ENCODE data around the gene SLC43A3.

The SLC43A3 gene

GRCh38 chr11:57463671-57464538 is 37.0 kb upstream of the SLC43A3 start:
- H3K36me3 Mint-ChIP-seq (ENCODE audit: low read depth): no peaks in the 10 kb centered on the region
- no peak overlapping the region for H3K27ac Mint-ChIP-seq
- no peaks in the 10 kb centered on the region for H3K9me3 Mint-ChIP-seq
- no peak overlapping the region for H3K4me3 Mint-ChIP-seq
- H3K4me1 Mint-ChIP-seq (ENCODE audit: low read depth): peaks cover 9% of the 10 kb centered on the region
- peaks cover 47% of the 10 kb centered on the region for H3K27me3 Mint-ChIP-seq (ENCODE audit: low read depth)

GRCh38 chr11:57462597-57462996 is 35.7 kb upstream of the SLC43A3 start:
- H3K27ac Mint-ChIP-seq: no peak overlapping the region
- H3K4me3 Mint-ChIP-seq: no peak overlapping the region
- peaks cover 55% of the 10 kb centered on the region for H3K27me3 Mint-ChIP-seq (ENCODE audit: low read depth)
- no peaks in the 10 kb centered on the region for H3K36me3 Mint-ChIP-seq (ENCODE audit: low read depth)
- H3K4me1 Mint-ChIP-seq (ENCODE audit: low read depth): peaks cover 15% of the 10 kb centered on the region
- no peaks in the 10 kb centered on the region for H3K9me3 Mint-ChIP-seq

GRCh38 chr11:57461841-57462489 is 35.0 kb upstream of the SLC43A3 start:
- Mint-ChIP-seq H3K4me1 (ENCODE audit: low read depth) (peaks cover 20% of the 10 kb centered on the region), H3K9me3 (no peaks in the 10 kb centered on the region), H3K36me3 (ENCODE audit: low read depth) (no peaks in the 10 kb centered on the region), H3K4me3 (peak overlapping the region; percentile 51), H3K27me3 (ENCODE audit: low read depth) (peaks cover 62% of the 10 kb centered on the region), H3K27ac (no peak overlapping the region)

- no peak overlapping the region for H3K27ac Mint-ChIP-seq
- peaks cover 21% of the 10 kb centered on the region for H3K4me1 Mint-ChIP-seq (ENCODE audit: low read depth)
- H3K36me3 Mint-ChIP-seq (ENCODE audit: low read depth): no peaks in the 10 kb centered on the region
- H3K4me3 Mint-ChIP-seq: peak overlapping the region; percentile 51
- peaks cover 64% of the 10 kb centered on the region for H3K27me3 Mint-ChIP-seq (ENCODE audit: low read depth)
- H3K9me3 Mint-ChIP-seq: no peaks in the 10 kb centered on the region
These were observed 34.1 kb upstream of the SLC43A3 start for GRCh38 chr11:57460758-57461749.

- H3K36me3 Mint-ChIP-seq (ENCODE audit: low read depth): no peaks in the 10 kb centered on the region
- H3K27ac Mint-ChIP-seq: peak within 1 kb of the TSS; percentile 45
- peaks cover 21% of the 10 kb centered on the region for H3K4me1 Mint-ChIP-seq (ENCODE audit: low read depth)
- peaks cover 64% of the 10 kb centered on the region for H3K27me3 Mint-ChIP-seq (ENCODE audit: low read depth)
- no peaks in the 10 kb centered on the region for H3K9me3 Mint-ChIP-seq
- H3K4me3 Mint-ChIP-seq: peak within 1 kb of the TSS; percentile 79
These were observed 33.3 kb upstream of the SLC43A3 start, which contains the start of gene RTN4RL2 for GRCh38 chr11:57460022-57460757. RTN4RL2 (plus strand) TSS chr11:57460528; CDS start chr11:57460866, 338 bp downstream.

- H3K27me3 Mint-ChIP-seq (ENCODE audit: low read depth): peaks cover 68% of the 10 kb centered on the region
- H3K9me3 Mint-ChIP-seq: no peaks in the 10 kb centered on the region
- H3K4me3 Mint-ChIP-seq: peak overlapping the region; percentile 85
- peak overlapping the region; percentile 45 for H3K27ac Mint-ChIP-seq
- no peaks in the 10 kb centered on the region for H3K36me3 Mint-ChIP-seq (ENCODE audit: low read depth)
- H3K4me1 Mint-ChIP-seq (ENCODE audit: low read depth): peaks cover 21% of the 10 kb centered on the region
These were observed 32.5 kb upstream of the SLC43A3 start for GRCh38 chr11:57459164-57460021.

- H3K4me3 Mint-ChIP-seq: peak overlapping the region; percentile 85
- peaks cover 65% of the 10 kb centered on the region for H3K27me3 Mint-ChIP-seq (ENCODE audit: low read depth)
- H3K27ac Mint-ChIP-seq: no peak overlapping the region
These were observed 31.7 kb upstream of the SLC43A3 start for GRCh38 chr11:57458410-57459163.

GRCh38 chr11:57458060-57458409 is 31.1 kb upstream of the SLC43A3 start:
- Mint-ChIP-seq H3K9me3 (no peaks in the 10 kb centered on the region), H3K36me3 (ENCODE audit: low read depth) (no peaks in the 10 kb centered on the region), H3K27ac (no peak overlapping the region), H3K4me3 (peak overlapping the region; percentile 31), H3K27me3 (ENCODE audit: low read depth) (peaks cover 65% of the 10 kb centered on the region), H3K4me1 (ENCODE audit: low read depth) (peaks cover 21% of the 10 kb centered on the region)

More at GRCh38 chr11:57458410-57459163, 31.7 kb upstream of the SLC43A3 start:
- no peaks in the 10 kb centered on the region for H3K36me3 Mint-ChIP-seq (ENCODE audit: low read depth)
- peaks cover 21% of the 10 kb centered on the region for H3K4me1 Mint-ChIP-seq (ENCODE audit: low read depth)
- no peaks in the 10 kb centered on the region for H3K9me3 Mint-ChIP-seq

GRCh38 chr11:57457643-57458023 is 30.7 kb upstream of the SLC43A3 start:
- Mint-ChIP-seq H3K27ac (no peak overlapping the region), H3K36me3 (ENCODE audit: low read depth) (no peaks in the 10 kb centered on the region), H3K4me3 (peak overlapping the region; percentile 31), H3K4me1 (ENCODE audit: low read depth) (peaks cover 21% of the 10 kb centered on the region), H3K9me3 (no peaks in the 10 kb centered on the region), H3K27me3 (ENCODE audit: low read depth) (peaks cover 64% of the 10 kb centered on the region)

GRCh38 chr11:57456960-57457642 is 30.2 kb upstream of the SLC43A3 start:
- H3K4me1 Mint-ChIP-seq (ENCODE audit: low read depth): peaks cover 21% of the 10 kb centered on the region
- H3K36me3 Mint-ChIP-seq (ENCODE audit: low read depth): no peaks in the 10 kb centered on the region
- no peaks in the 10 kb centered on the region for H3K9me3 Mint-ChIP-seq
- peak overlapping the region; percentile 28 for H3K4me3 Mint-ChIP-seq
- peaks cover 63% of the 10 kb centered on the region for H3K27me3 Mint-ChIP-seq (ENCODE audit: low read depth)
- no peak overlapping the region for H3K27ac Mint-ChIP-seq

GRCh38 chr11:57453543-57454177 is 26.7 kb upstream of the SLC43A3 start:
- Mint-ChIP-seq H3K4me1 (ENCODE audit: low read depth) (peaks cover 9% of the 10 kb centered on the region), H3K27ac (no peak overlapping the region), H3K4me3 (no peak overlapping the region), H3K27me3 (ENCODE audit: low read depth) (peaks cover 53% of the 10 kb centered on the region), H3K9me3 (no peaks in the 10 kb centered on the region), H3K36me3 (ENCODE audit: low read depth) (no peaks in the 10 kb centered on the region)

- H3K36me3 Mint-ChIP-seq (ENCODE audit: low read depth): no peaks in the 10 kb centered on the region
- H3K27me3 Mint-ChIP-seq (ENCODE audit: low read depth): peaks cover 31% of the 10 kb centered on the region
- no peak overlapping the region for H3K27ac Mint-ChIP-seq
- H3K4me1 Mint-ChIP-seq (ENCODE audit: low read depth): no peaks in the 10 kb centered on the region
- H3K9me3 Mint-ChIP-seq: no peaks in the 10 kb centered on the region
- no peak overlapping the region for H3K4me3 Mint-ChIP-seq
These were observed 19.1 kb upstream of the SLC43A3 start for GRCh38 chr11:57446055-57446454.
